Activated CD4-positive, alpha-beta T cell treated with anti-CD3 and anti-CD28 coated beads, Interleukin-2, amount 10 ng/mL, durations not matched to agents 7 days and 5 days (primary cell): ENCODE results near the gene ERFE. TPM values are rescaled to one million over a fixed set of nuclear protein-coding genes. Genes with fewer than 3 reads are reported as not detected.

Experiments
- CTCF ChIA-PET: fragments of 350-600 bp; sonication (Branson Sonifier 250); formaldehyde crosslinking; loops from one replicate; lab custom pipeline; 2021; ENCODE audit warnings: antibody characterized with exemption; lab: Charles Lee
- POLR2A ChIA-PET: fragments of 350-600 bp; sonication (Branson Sonifier 250); formaldehyde crosslinking; loops from one replicate; lab custom pipeline; 2021; ENCODE audit warnings: antibody characterized with exemption; lab: Charles Lee
- DNase-seq: peaks from one replicate; pipeline ENCODE4 v3.0.0-alpha.2; 2020
- H3K27ac Mint-ChIP-seq: one replicate; pipeline ENCODE4 v1.8.0; 2021; ENCODE audit warnings: mild to moderate bottlenecking, moderate library complexity, mixed read lengths
- H3K27me3 Mint-ChIP-seq: one replicate; pipeline ENCODE4 v1.8.0; 2021; ENCODE audit warnings: mixed read lengths
- H3K36me3 Mint-ChIP-seq: one replicate; pipeline ENCODE4 v1.8.0; 2021; ENCODE audit warnings: low read depth, mixed read lengths
- H3K4me1 Mint-ChIP-seq: one replicate; pipeline ENCODE4 v1.8.0; 2021; ENCODE audit warnings: mixed read lengths
- H3K4me3 Mint-ChIP-seq: one replicate; pipeline ENCODE4 v1.8.0; 2021; ENCODE audit warnings: mild to moderate bottlenecking, moderate library complexity, mixed read lengths
- H3K9me3 Mint-ChIP-seq: one replicate; pipeline ENCODE4 v1.8.0; 2021; ENCODE audit warnings: mixed read lengths
- total RNA-seq, 2 experiments: library from RNA; stranded (reverse); gene quantifications; one replicate each; pipeline ENCODE4 v1.2.3, GENCODE V29; 2021

The ERFE gene
- total RNA-seq, 2 experiments from 2014 or later, result not detected

- H3K27me3 Mint-ChIP-seq, result no peaks in the 10 kb centered on the region
- H3K9me3 Mint-ChIP-seq, result no peaks in the 10 kb centered on the region
- no peak overlapping the region for H3K27ac Mint-ChIP-seq
- ChIA-PET CTCF (interaction anchor here (0.5 kb wide), 1 partner anchor 215 kb away, joined by 3 read pairs; no protein-coding TSS in a partner anchor), POLR2A (no interaction called here)
- no peak overlapping the region for H3K4me3 Mint-ChIP-seq
- peak; percentile 33 for DNase-seq
- peaks cover 3% of the 10 kb centered on the region for H3K4me1 Mint-ChIP-seq
- H3K36me3 Mint-ChIP-seq, result no peaks in the 10 kb centered on the region
Observed at GRCh38 chr2:238139196-238140039, 19.4 kb upstream of the ERFE start.

- ChIA-PET POLR2A (no interaction called here), CTCF (no interaction called here)
- no peak overlapping the region for H3K4me3 Mint-ChIP-seq
- no peak overlapping the region for H3K27ac Mint-ChIP-seq
- H3K4me1 Mint-ChIP-seq, result peaks cover 3% of the 10 kb centered on the region
- H3K9me3 Mint-ChIP-seq, result no peaks in the 10 kb centered on the region
- DNase-seq, result no peak
- no peaks in the 10 kb centered on the region for H3K36me3 Mint-ChIP-seq
- H3K27me3 Mint-ChIP-seq, result no peaks in the 10 kb centered on the region
Observed at GRCh38 chr2:238140040-238140439, 18.7 kb upstream of the ERFE start.

- POLR2A ChIA-PET, result no interaction called here
- CTCF ChIA-PET, result interaction anchor here (0.6 kb wide), 1 partner anchor 39 kb away, joined by 3 read pairs; no protein-coding TSS in a partner anchor
Observed at GRCh38 chr2:238140721-238141540, 17.8 kb upstream of the ERFE start.

GRCh38 chr2:238141541-238142318 is 17.0 kb upstream of the ERFE start:
- ChIA-PET POLR2A (no interaction called here), CTCF (interaction anchor here (0.6 to 0.9 kb wide), 2 partner anchors 10 to 38 kb away, joined by 3 read pairs; no protein-coding TSS in a partner anchor)
- Mint-ChIP-seq H3K27ac (no peak overlapping the region), H3K36me3 (no peaks in the 10 kb centered on the region), H3K9me3 (no peaks in the 10 kb centered on the region), H3K27me3 (no peaks in the 10 kb centered on the region), H3K4me1 (peaks cover 3% of the 10 kb centered on the region), H3K4me3 (no peak overlapping the region)
- no peak for DNase-seq

More at GRCh38 chr2:238140721-238141540, 17.8 kb upstream of the ERFE start:
- Mint-ChIP-seq H3K27ac (no peak overlapping the region), H3K36me3 (no peaks in the 10 kb centered on the region), H3K4me3 (no peak overlapping the region), H3K27me3 (no peaks in the 10 kb centered on the region), H3K9me3 (no peaks in the 10 kb centered on the region), H3K4me1 (peaks cover 3% of the 10 kb centered on the region)
- DNase-seq, result no peak

GRCh38 chr2:238142382-238143205 is 16.2 kb upstream of the ERFE start:
- ChIA-PET CTCF (interaction anchor here (0.9 kb wide), 1 partner anchor 9 kb away, joined by 3 read pairs; no protein-coding TSS in a partner anchor), POLR2A (no interaction called here)
- no peak overlapping the region for H3K27ac Mint-ChIP-seq
- H3K36me3 Mint-ChIP-seq, result no peaks in the 10 kb centered on the region
- H3K9me3 Mint-ChIP-seq, result no peaks in the 10 kb centered on the region
- H3K27me3 Mint-ChIP-seq, result no peaks in the 10 kb centered on the region
- no peak for DNase-seq
- peaks cover 3% of the 10 kb centered on the region for H3K4me1 Mint-ChIP-seq
- no peak overlapping the region for H3K4me3 Mint-ChIP-seq

- ChIA-PET POLR2A (no interaction called here), CTCF (interaction anchor here (1.0 kb wide), 1 partner anchor 9 kb away, joined by 3 read pairs; no protein-coding TSS in a partner anchor)
- H3K36me3 Mint-ChIP-seq, result no peaks in the 10 kb centered on the region
- H3K27ac Mint-ChIP-seq, result no peak overlapping the region
- no peaks in the 10 kb centered on the region for H3K27me3 Mint-ChIP-seq
- H3K4me1 Mint-ChIP-seq, result peaks cover 3% of the 10 kb centered on the region
- H3K9me3 Mint-ChIP-seq, result no peaks in the 10 kb centered on the region
- H3K4me3 Mint-ChIP-seq, result no peak overlapping the region
- DNase-seq, result no peak
Observed at GRCh38 chr2:238143239-238143951, 15.4 kb upstream of the ERFE start.

- H3K36me3 Mint-ChIP-seq, result no peaks in the 10 kb centered on the region
- no peak for DNase-seq
- POLR2A ChIA-PET, result no interaction called here
- CTCF ChIA-PET, result interaction anchor here (1.0 kb wide), 1 partner anchor 8 kb away, joined by 3 read pairs; no protein-coding TSS in a partner anchor
- peaks cover 3% of the 10 kb centered on the region for H3K4me1 Mint-ChIP-seq
- no peak overlapping the region for H3K27ac Mint-ChIP-seq
- H3K27me3 Mint-ChIP-seq, result no peaks in the 10 kb centered on the region
- H3K4me3 Mint-ChIP-seq, result no peak overlapping the region
- H3K9me3 Mint-ChIP-seq, result no peaks in the 10 kb centered on the region
Observed at GRCh38 chr2:238144262-238144661, 14.5 kb upstream of the ERFE start.

- Mint-ChIP-seq H3K27me3 (no peaks in the 10 kb centered on the region), H3K36me3 (no peaks in the 10 kb centered on the region), H3K9me3 (no peaks in the 10 kb centered on the region), H3K27ac (no peak overlapping the region), H3K4me3 (no peak overlapping the region), H3K4me1 (peaks cover 3% of the 10 kb centered on the region)
- no peak for DNase-seq
- CTCF ChIA-PET, result no interaction called here
- POLR2A ChIA-PET, result no interaction called here
Observed at GRCh38 chr2:238145046-238145445, 13.7 kb upstream of the ERFE start.

- Mint-ChIP-seq H3K9me3 (no peaks in the 10 kb centered on the region), H3K4me3 (no peak overlapping the region), H3K27ac (no peak overlapping the region), H3K27me3 (no peaks in the 10 kb centered on the region), H3K4me1 (peaks cover 3% of the 10 kb centered on the region), H3K36me3 (no peaks in the 10 kb centered on the region)
- no peak for DNase-seq
- CTCF ChIA-PET, result interaction anchor here (1.1 kb wide), 1 partner anchor 11 kb away, joined by 3 read pairs; no protein-coding TSS in a partner anchor
- POLR2A ChIA-PET, result no interaction called here
Observed at GRCh38 chr2:238145851-238146250, 12.9 kb upstream of the ERFE start.

GRCh38 chr2:238146884-238147544 is 11.8 kb upstream of the ERFE start:
- H3K9me3 Mint-ChIP-seq, result no peaks in the 10 kb centered on the region
- H3K4me3 Mint-ChIP-seq, result no peak overlapping the region
- no peaks in the 10 kb centered on the region for H3K4me1 Mint-ChIP-seq
- DNase-seq, result no peak
- POLR2A ChIA-PET, result interaction anchor here (0.7 kb wide), 1 partner anchor 23 kb away, joined by 4 read pairs; no protein-coding TSS in a partner anchor
- no peak overlapping the region for H3K27ac Mint-ChIP-seq
- H3K27me3 Mint-ChIP-seq, result no peaks in the 10 kb centered on the region
- no peaks in the 10 kb centered on the region for H3K36me3 Mint-ChIP-seq
- CTCF ChIA-PET, result interaction anchor here (0.7 kb wide), 1 partner anchor 729 kb away, joined by 4 read pairs; no protein-coding TSS in a partner anchor

- CTCF ChIA-PET, result no interaction called here
- POLR2A ChIA-PET, result no interaction called here
- Mint-ChIP-seq H3K36me3 (no peaks in the 10 kb centered on the region), H3K27me3 (no peaks in the 10 kb centered on the region), H3K27ac (no peak overlapping the region), H3K4me3 (no peak overlapping the region), H3K9me3 (no peaks in the 10 kb centered on the region), H3K4me1 (no peaks in the 10 kb centered on the region)
- DNase-seq, result no peak
Observed at GRCh38 chr2:238148981-238149380, 9.8 kb upstream of the ERFE start.
